HepG2 (cell line): ENCODE measurements around the gene CASS4. TPM values are rescaled to one million over a fixed set of nuclear protein-coding genes. Genes with fewer than 3 reads are reported as not detected.
A peak's percentile ranks its signal among the peaks of the same experiment; 100 is the strongest.

Experiments
- AHDC1 ChIP-seq: sonication (generic); formaldehyde crosslinking; IDR thresholded peaks from 2 replicates; pipeline ENCODE4 v1.5.1; 2020; ENCODE audit warnings: mild to moderate bottlenecking, missing genetic modification reagents, borderline replicate concordance
- BORCS8-MEF2B ChIP-seq: sonication (generic); formaldehyde crosslinking; IDR thresholded peaks from 2 replicates; pipeline ENCODE4 v1.8.0; 2022; ENCODE audit warnings: mild to moderate bottlenecking, missing genetic modification reagents
- CBX5 ChIP-seq: sonication (generic); formaldehyde crosslinking; IDR thresholded peaks from 2 replicates; pipeline ENCODE4 v1.4.0; 2020; ENCODE audit warnings: missing genetic modification reagents, borderline replicate concordance
- DMTF1 ChIP-seq: sonication (generic); formaldehyde crosslinking; IDR thresholded peaks from 2 replicates; pipeline ENCODE4 v1.4.0; 2020; ENCODE audit warnings: mild to moderate bottlenecking, missing genetic modification reagents
- GMEB2 ChIP-seq: IDR thresholded peaks from 2 replicates; pipeline ENCODE4 v1.6.1; 2016; ENCODE audit warnings: missing biosample characterization, missing genetic modification reagents, low read depth
- HNRNPL ChIP-seq: fragments of 200-400 bp; formaldehyde crosslinking; IDR thresholded peaks from 2 replicates; pipeline ENCODE4 v1.6.1; 2017; ENCODE audit warnings: mild to moderate bottlenecking, low read depth, low read length
- MEIS2 ChIP-seq: sonication (generic); formaldehyde crosslinking; IDR thresholded peaks from 2 replicates; pipeline ENCODE4 v1.9.0; 2021; ENCODE audit warnings: mild to moderate bottlenecking, missing genetic modification reagents
- NKX3-1 ChIP-seq: sonication (generic); formaldehyde crosslinking; IDR thresholded peaks from 2 replicates; pipeline ENCODE4 v1.5.0; 2020; ENCODE audit warnings: missing genetic modification reagents
- NPAS2 ChIP-seq: sonication (generic); formaldehyde crosslinking; IDR thresholded peaks from 2 replicates; pipeline ENCODE4 v1.8.0; 2022; ENCODE audit warnings: mild to moderate bottlenecking, missing genetic modification reagents, borderline replicate concordance
- PBX3 ChIP-seq: sonication (generic); formaldehyde crosslinking; IDR thresholded peaks from 2 replicates; pipeline ENCODE4 v1.8.1; 2023; ENCODE audit warnings: missing genetic modification reagents, inconsistent platforms, borderline replicate concordance
- RARG ChIP-seq: sonication (generic); formaldehyde crosslinking; IDR thresholded peaks from 2 replicates; pipeline ENCODE4 v1.4.0; 2020; ENCODE audit warnings: low read depth, mild to moderate bottlenecking, missing genetic modification reagents
- RBM22 ChIP-seq: fragments of 200-400 bp; formaldehyde crosslinking; optimal IDR thresholded peaks from 2 replicates; pipeline ENCODE3; 2017; ENCODE audit warnings: mild to moderate bottlenecking, low read length, moderate library complexity
- TERF1 ChIP-seq: sonication (generic); formaldehyde crosslinking; IDR thresholded peaks from 2 replicates; pipeline ENCODE4 v1.8.0; 2022; ENCODE audit warnings: mild to moderate bottlenecking, missing genetic modification reagents, moderate library complexity
- ZKSCAN8 ChIP-seq: IDR thresholded peaks from 2 replicates; pipeline ENCODE4 v1.6.1; 2016; ENCODE audit warnings: borderline replicate concordance, missing genetic modification reagents, missing compliant biosample characterization
- ZNF335 ChIP-seq: sonication (generic); formaldehyde crosslinking; IDR thresholded peaks from 2 replicates; pipeline ENCODE4 v1.4.0; 2020; ENCODE audit warnings: missing genetic modification reagents
- ZNF790 ChIP-seq: sonication (generic); formaldehyde crosslinking; IDR thresholded peaks from 2 replicates; pipeline ENCODE4 v1.8.0; 2022; ENCODE audit warnings: missing genetic modification reagents, mild to moderate bottlenecking, borderline replicate concordance
- polyA plus RNA-seq, 8 experiments: library from polyadenylated mRNA; depleted of rRNA in 3 of 8; stranded (reverse) in 7 of 8; unstranded in 1 of 8; fragments of >200 nt; fragmentation: Illumina TruSeq in 4 of 8; extraction: Trizol in 4 of 8; gene quantifications; 2 replicates each; pipeline versions ENCODE4 v1.2.1 to v1.2.3, GENCODE V29; 2011 to 2016; ENCODE audit warnings: low read depth in 4 of 8, missing spikeins in 1 of 8, mixed read lengths in 1 of 8; ENCODE audit not compliant: insufficient read depth in 1 of 8
- total RNA-seq, 5 experiments: library from RNA; depleted of rRNA; stranded (reverse); fragments of >200 nt; fragmentation: Illumina TruSeq; extraction: Trizol; gene quantifications; 2 replicates each; pipeline ENCODE4 v1.2.3, GENCODE V29; 2016; ENCODE audit warnings: low read depth in 1 of 5

CASS4 gene
- total and polyA plus RNA-seq, 2 of the 13 experiments (the other 11 are each of a cell fraction or from before 2014, with no cell fraction given), result 0.17 to 0.49 TPM

GRCh38 chr20:56468316-56469076 is 56.4 kb downstream of the CASS4 start, which contains the start of gene RTF2 (continued):
- no peak for TF ChIP-seq RARG (CRISPR knock-in tag)
- no peak for TF ChIP-seq TERF1 (CRISPR knock-in tag)
- TF ChIP-seq NPAS2, result no peak
- peak; percentile 90 for TF ChIP-seq BORCS8-MEF2B (CRISPR knock-in tag)
- peak; percentile 85 for TF ChIP-seq MEIS2 (CRISPR knock-in tag)
- no peak for TF ChIP-seq PBX3 (CRISPR knock-in tag)
- TF ChIP-seq GMEB2, result peak; percentile 100
- no peak for TF ChIP-seq ZKSCAN8 (CRISPR knock-in tag)
- peak; percentile 65; the same call in 1 of the 2 replicates for TF ChIP-seq ZNF335
- peak; percentile 96; the same call in 1 of the 2 replicates for TF ChIP-seq CBX5 (CRISPR knock-in tag)
- peak; percentile 75; the same call in 1 of the 2 replicates for TF ChIP-seq NKX3-1 (CRISPR knock-in tag)
- peak; percentile 68; the same call in 1 of the 2 replicates for TF ChIP-seq AHDC1 (CRISPR knock-in tag)
- TF ChIP-seq ZNF790 (CRISPR knock-in tag), result no peak
- peak; percentile 100 for TF ChIP-seq RBM22
- no peak for TF ChIP-seq HNRNPL
- no peak for TF ChIP-seq DMTF1 (CRISPR knock-in tag)
